Pancreas (tissue), 10 donors: ENCODE data around the gene DDX52. TPM values are rescaled to one million over a fixed set of nuclear protein-coding genes. Genes with fewer than 3 reads are reported as not detected.

Experiments used
- ATAC-seq, 4 donors: fragments of 200-7000 bp; cut with Tn5 transposase; one replicate each; pipeline versions ENCODE4 v1.8.0 to v1.9.1; 2020; ENCODE audit warnings: mild to moderate bottlenecking in 4 of 4, moderate library complexity in 4 of 4
- DNase-seq, 6 donors: peaks; one replicate each; pipeline ENCODE4 v3.0.0-alpha.2; 2020
- FAIRE-seq: peaks from 2 replicates; lab custom pipeline; 2012; peaks lifted over from hg19 to GRCh38; lab: Jason Lieb, UNC
- H3K27ac ChIP-seq, 4 donors: fragments of 200-600 bp; sonication (generic); 1 replicate in 3 of 4; 2 replicates in 1 of 4; pipeline versions ENCODE4 v1.5.0 to v1.8.0; 2020
- H3K27me3 ChIP-seq, 4 donors: fragments of 200-600 bp; one replicate each; pipeline ENCODE4 v1.8.0; 2021
- H3K36me3 ChIP-seq, 3 donors: fragments of 200-600 bp; sonication (generic) in 1 of 3; one replicate each; pipeline versions ENCODE4 v1.5.0 to v1.8.0; 2020 to 2021
- H3K4me1 ChIP-seq, 3 donors: fragments of 200-600 bp; one replicate each; pipeline ENCODE4 v1.8.0; 2021
- H3K4me3 ChIP-seq, 4 donors: fragments of 200-600 bp; sonication (generic) in 2 of 4; one replicate each; pipeline versions ENCODE4 v1.5.0 to v1.8.0; 2020 to 2021
- H3K9me3 ChIP-seq, 4 donors: fragments of 200-600 bp; one replicate each; pipeline ENCODE4 v1.8.0; 2021
- CTCF ChIP-seq, 4 donors: fragments of 200-600 bp; sonication (generic) in 3 of 4; IDR thresholded peaks; one replicate each; pipeline versions ENCODE4 v1.5.0 to v1.8.0; 2021; ENCODE audit warnings: antibody characterized with exemption in 4 of 4
- WGBS, 2 donors: extraction: QIAGEN DNeasy Blood & Tissue Kit; methylation state at CpG; one replicate each; pipeline ENCODE4 v1.1.7; 2013; 5-methylcytosine and 5-hydroxymethylcytosine counted together
- intact Hi-C, 3 donors: fragments of 100-400 bp; cut with DNase I; formaldehyde crosslinking; loops; one replicate each; pipeline versions ENCODE4 v1.11.1 to v1.14.2; 2022
- polyA plus RNA-seq, 2 donors: library from polyadenylated mRNA; stranded (reverse); fragments of 200-250 nt; gene quantifications; one replicate each; pipeline ENCODE4 v1.2.3, GENCODE V29; 2013
- total RNA-seq, 6 donors: library from RNA; stranded (reverse); fragmentation: NEBNext Ultra II Directional in 4 of 6; extraction: Animal tissue kit (Norgen Biotek cat#: 25700) in 4 of 6; gene quantifications; one replicate each; pipeline versions ENCODE4 v1.2.1 to v1.2.4, GENCODE V29; 2021 to 2023
- donor health status: healthy with polysubstance abuse.
- donor health status: DM: no; HTN: no; CAD: no; lungs with moderate emphysema.
- donor health status: DM: no; HTN: no; CAD: no.
- donor health status: control.
- donor health status: control.
- donor health status: Bipolar disorder and iron deficiency.
- donor health status: DM: yes; HTN: yes; CAD: no.
- donor health status: DM: no; HTN: no; CAD: no.
- donor health status: DM: no; HTN: no; CAD: no.
- donor health status: DM: yes; HTN: yes; CAD: no.

DDX52 gene
- total and polyA plus RNA-seq, 8 donors: 7.7 to 21.4 (median 10.1) TPM

DNA sequence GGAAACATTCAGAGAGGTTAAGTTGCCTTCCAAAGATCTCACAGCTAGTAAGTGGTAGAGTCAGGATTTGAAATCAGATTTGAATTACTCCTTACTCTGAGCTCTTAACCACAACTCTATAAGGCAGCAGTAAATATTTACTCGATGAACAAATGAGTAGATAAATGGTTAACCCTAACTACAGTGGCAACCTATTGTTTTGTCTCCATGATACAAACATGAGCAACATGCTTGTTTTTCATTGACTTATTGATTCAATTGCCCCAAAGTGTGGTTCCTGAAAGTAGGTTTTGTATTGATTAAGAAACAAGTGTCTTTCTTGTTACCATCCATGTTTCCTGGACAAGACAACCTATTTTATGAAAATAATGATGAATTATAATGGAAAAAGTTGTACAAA, 34.8 kb upstream of the DDX52 start:
- H3K27ac ChIP-seq: no peak overlapping the region
- H3K27me3 ChIP-seq: no peaks in the 10 kb centered on the region
- H3K9me3 ChIP-seq: no peaks in the 10 kb centered on the region
- H3K36me3 ChIP-seq: no peaks in the 10 kb centered on the region
- no peak for TF ChIP-seq CTCF (IDR thresholded peaks at IDR 0.05)
- no peak for ATAC-seq
- intact Hi-C loops: loop anchor here in 1 of 3 donors (10.0 kb wide), 1 partner anchor 207 kb away; no protein-coding TSS in a partner anchor
- no peaks in the 10 kb centered on the region for H3K4me1 ChIP-seq
- no peak for DNase-seq
- FAIRE-seq: no peak
- H3K4me3 ChIP-seq: no peak overlapping the region
- 72 to 76% methylated on average over 1 of the region's 1 CpG for whole genome bisulfite sequencing, 2 donors

GRCh38 chr17:37677021-37677420, 33.8 kb upstream of the DDX52 start:
- Histone ChIP-seq H3K27ac (no peak overlapping the region), H3K9me3 (no peaks in the 10 kb centered on the region), H3K4me3 (no peak overlapping the region), H3K36me3 (no peaks in the 10 kb centered on the region), H3K4me1 (no peaks in the 10 kb centered on the region), H3K27me3 (no peaks in the 10 kb centered on the region)
- intact Hi-C loops: loop anchor here in 1 of 3 donors (10.0 kb wide), 1 partner anchor 208 kb away; no protein-coding TSS in a partner anchor
- ATAC-seq (no peak), DNase-seq (no peak), FAIRE-seq (no peak)
- WGBS, 2 donors: 85 to 90% methylated on average over 1 of the region's 1 CpG
- no peak for TF ChIP-seq CTCF (IDR thresholded peaks at IDR 0.05)

- H3K27me3 ChIP-seq: no peaks in the 10 kb centered on the region
- intact Hi-C loops: loop anchor here in 1 of 3 donors (10.0 kb wide), 1 partner anchor 208 kb away; no protein-coding TSS in a partner anchor
- DNase-seq (no peak), ATAC-seq (peak in 1 of 4 donors; percentile 12), FAIRE-seq (no peak)
- 31 to 37% methylated on average over 7 of the region's 7 CpGs for WGBS, 2 donors
- no peaks in the 10 kb centered on the region for H3K4me1 ChIP-seq
- no peaks in the 10 kb centered on the region for H3K9me3 ChIP-seq
- H3K4me3 ChIP-seq: no peak overlapping the region
- no peak overlapping the region for H3K27ac ChIP-seq
- no peaks in the 10 kb centered on the region for H3K36me3 ChIP-seq
- no peak for TF ChIP-seq CTCF (IDR thresholded peaks at IDR 0.05)
These were observed 33.1 kb upstream of the DDX52 start for GRCh38 chr17:37676115-37676925.

- intact Hi-C loops: loop anchor here in 1 of 3 donors (10.0 kb wide), 1 partner anchor 210 kb away; no protein-coding TSS in a partner anchor
- 79 to 90% methylated on average over 1 of the region's 1 CpG for WGBS, 2 donors
- H3K4me1 ChIP-seq: no peaks in the 10 kb centered on the region
- DNase-seq (no peak), ATAC-seq (no peak), FAIRE-seq (no peak)
- TF ChIP-seq CTCF (IDR thresholded peaks at IDR 0.05): no peak
- no peaks in the 10 kb centered on the region for H3K36me3 ChIP-seq
- no peaks in the 10 kb centered on the region for H3K9me3 ChIP-seq
- no peak overlapping the region for H3K27ac ChIP-seq
- H3K27me3 ChIP-seq: no peaks in the 10 kb centered on the region
- H3K4me3 ChIP-seq: no peak overlapping the region
These were observed 31.3 kb upstream of the DDX52 start for GRCh38 chr17:37674511-37674910.

DNA sequence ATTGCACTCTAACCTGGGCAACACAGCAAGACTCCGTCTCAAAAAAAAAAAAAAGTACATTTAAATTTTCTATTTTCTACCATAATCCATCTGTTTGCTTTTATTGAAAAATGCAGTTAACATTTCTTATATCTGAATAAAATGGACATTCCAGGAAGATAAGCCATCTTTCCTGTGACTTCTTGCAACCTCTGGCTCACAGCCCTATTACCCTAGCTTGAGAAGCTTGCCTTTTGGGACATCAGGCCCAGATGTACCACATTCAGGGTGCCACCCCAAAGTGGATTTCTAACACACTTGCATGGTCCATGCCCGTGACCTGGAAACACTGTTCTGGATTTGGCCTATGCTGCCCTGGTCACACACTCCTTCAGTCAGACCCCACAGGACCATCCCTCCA, 30.1 kb upstream of the DDX52 start:
- 97 to 98% methylated on average over 2 of the region's 2 CpGs for WGBS, 2 donors
- TF ChIP-seq CTCF (IDR thresholded peaks at IDR 0.05): no peak
- Histone ChIP-seq H3K4me1 (no peaks in the 10 kb centered on the region), H3K9me3 (no peaks in the 10 kb centered on the region), H3K4me3 (no peak overlapping the region), H3K36me3 (no peaks in the 10 kb centered on the region), H3K27me3 (no peaks in the 10 kb centered on the region), H3K27ac (no peak overlapping the region)
- no peak for DNase-seq
- intact Hi-C loops: loop anchor here in 1 of 3 donors (10.0 kb wide), 1 partner anchor 211 kb away; no protein-coding TSS in a partner anchor
- no peak for FAIRE-seq
- no peak for ATAC-seq
